Endothelial cell of umbilical vein (primary cell): ENCODE results near the gene AMZ1. TPM values are rescaled to one million over a fixed set of nuclear protein-coding genes. Genes with fewer than 3 reads are reported as not detected.
"Not testable (repeated sequence)": the region's sequence is repeated elsewhere in the genome, so short reads cannot be mapped to it uniquely, and the experiment has no call there.

Experiments
- BruUV-seq: library from RNA; stranded (reverse); fragments of 400-500 nt; replicated peaks from 2 replicates; lab custom pipeline; 2021; lab: Mats Ljungman, UMichigan
- CTCF ChIA-PET: fragments of 300-600, 350-600 bp; sonication (Branson Sonifier 250); formaldehyde crosslinking; loops from one replicate; lab custom pipeline; 2021; ENCODE audit warnings: antibody characterized with exemption, inconsistent platforms; lab: Charles Lee
- POLR2A ChIA-PET: fragments of 300-600, 350-600 bp; sonication (Branson Sonifier 250); formaldehyde crosslinking; loops from one replicate; lab custom pipeline; 2021; ENCODE audit warnings: antibody characterized with exemption, inconsistent platforms; lab: Charles Lee
- DNase-seq: peaks from one replicate; pipeline ENCODE4 v3.0.0-alpha.2; 2011; ENCODE audit warnings: low read depth, low spot score
- FAIRE-seq: peaks from 2 replicates; lab custom pipeline; 2011; peaks lifted over from hg19 to GRCh38; lab: Jason Lieb, UNC
- H2AFZ ChIP-seq: 2 replicates; pipeline ENCODE4 v1.6.0; 2012; ENCODE audit warnings: low read depth, low read length, control low read depth, inconsistent platforms
- H3K27ac ChIP-seq: 2 replicates; pipeline ENCODE4 v1.5.1; 2011; ENCODE audit warnings: low read depth, mild to moderate bottlenecking, control low read depth, low read length, moderate library complexity; ENCODE audit not compliant: insufficient read depth
- H3K27me3 ChIP-seq, 2 experiments: 2 replicates each; pipeline versions ENCODE4 v1.6.0 to v1.6.1; 2011; ENCODE audit warnings: low read length in 2 of 2, mixed read lengths in 1 of 2; ENCODE audit not compliant: control insufficient read depth in 2 of 2, insufficient read depth in 2 of 2
- H3K36me3 ChIP-seq, 2 experiments: 2 replicates in 1 of 2; 3 replicates in 1 of 2; pipeline ENCODE4 v1.5.1; 2011; ENCODE audit warnings: low read length in 2 of 2, mild to moderate bottlenecking in 1 of 2, moderate library complexity in 1 of 2; ENCODE audit not compliant: control insufficient read depth in 2 of 2, insufficient read depth in 2 of 2; ENCODE audit errors: extremely low read depth in 1 of 2
- H3K4me1 ChIP-seq: 3 replicates; pipeline ENCODE4 v1.5.1; 2011; ENCODE audit warnings: mild to moderate bottlenecking, low read length; ENCODE audit not compliant: control insufficient read depth, insufficient read depth; ENCODE audit errors: extremely low read depth
- H3K4me2 ChIP-seq: 2 replicates; pipeline ENCODE4 v1.6.1; 2011; ENCODE audit warnings: low read length, control low read depth, mixed read lengths; ENCODE audit not compliant: insufficient read depth
- H3K4me3 ChIP-seq, 3 experiments: fragments of 200-600 bp in 1 of 3; sonication (generic), shearing (Covaris generic) in 1 of 3; replicated peaks in 1 of 3; 2 replicates each; pipeline ENCODE4 v1.5.1; 2011 to 2016; ENCODE audit warnings: control low read depth in 3 of 3, low read length in 3 of 3, mild to moderate bottlenecking in 2 of 3, inconsistent platforms in 1 of 3, low read depth in 1 of 3, moderate library complexity in 1 of 3; ENCODE audit not compliant: insufficient read depth in 1 of 3
- H3K79me2 ChIP-seq: 2 replicates; pipeline ENCODE4 v1.6.0; 2012; ENCODE audit warnings: low read length, inconsistent platforms; ENCODE audit not compliant: control insufficient read depth, insufficient read depth
- H3K9ac ChIP-seq: replicated peaks from 2 replicates; pipeline ENCODE3; 2011; ENCODE audit warnings: low read length, control low read depth; ENCODE audit not compliant: insufficient read depth; ENCODE audit errors: extremely low read depth
- H3K9me1 ChIP-seq: replicated peaks from 3 replicates; pipeline ENCODE4 v1.6.0; 2011; ENCODE audit warnings: mild to moderate bottlenecking, low read length; ENCODE audit not compliant: control insufficient read depth, insufficient read depth; ENCODE audit errors: extremely low read depth
- H3K9me3 ChIP-seq: replicated peaks from 2 replicates; pipeline ENCODE4 v1.5.1; 2012; ENCODE audit warnings: low read length, inconsistent platforms; ENCODE audit not compliant: control insufficient read depth, insufficient read depth
- H4K20me1 ChIP-seq: replicated peaks from 2 replicates; pipeline ENCODE3; 2011; ENCODE audit warnings: mild to moderate bottlenecking, low read length; ENCODE audit not compliant: control insufficient read depth, insufficient read depth; ENCODE audit errors: extremely low read depth
- EZH2 ChIP-seq: IDR thresholded peaks from 2 replicates; pipeline ENCODE4 v1.6.1; 2012; ENCODE audit warnings: borderline replicate concordance, low read depth, mild to moderate bottlenecking, moderate library complexity, low read length, inconsistent platforms; ENCODE audit not compliant: severe bottlenecking
- FOS ChIP-seq: IDR thresholded peaks from 2 replicates; pipeline ENCODE4 v1.6.1; 2011; ENCODE audit warnings: mild to moderate bottlenecking, low read length, moderate library complexity, borderline replicate concordance; ENCODE audit not compliant: insufficient read depth
- GATA2 ChIP-seq: IDR thresholded peaks from 2 replicates; pipeline ENCODE4 v1.7.0; 2011; ENCODE audit warnings: low read depth, mild to moderate bottlenecking, moderate library complexity, mixed read lengths, low read length; ENCODE audit not compliant: insufficient read length, insufficient read depth
- JUN ChIP-seq: IDR thresholded peaks from 2 replicates; pipeline ENCODE4 v1.6.1; 2011; ENCODE audit warnings: borderline replicate concordance, low read depth; ENCODE audit not compliant: insufficient read length, insufficient read depth
- MAX ChIP-seq: IDR thresholded peaks from 2 replicates; pipeline ENCODE4 v1.6.1; 2011; ENCODE audit not compliant: insufficient read depth, insufficient read length
- MYC ChIP-seq: IDR thresholded peaks from one replicate; pipeline ENCODE4 v1.6.1; 2011; ENCODE audit warnings: mild to moderate bottlenecking, low read depth, low read length
- POLR2A ChIP-seq: IDR thresholded peaks from 2 replicates; pipeline ENCODE4 v1.6.1; 2012; ENCODE audit warnings: low read depth, mild to moderate bottlenecking, control low read depth, low read length
- POLR2AphosphoS5 ChIP-seq: IDR thresholded peaks from 2 replicates; pipeline ENCODE4 v1.6.1; 2012; ENCODE audit warnings: low read depth, mild to moderate bottlenecking, control low read depth, low read length, moderate library complexity; ENCODE audit not compliant: insufficient read depth
- dilution Hi-C: fragments of 300-500 bp; cut with MboI; formaldehyde crosslinking; loops from one replicate; pipeline ENCODE4 v1.15.0; 2019; ENCODE audit warnings: low sequenced_read_pairs; ENCODE audit not compliant: extremely low pct_ligation_motif_present
- intact Hi-C: fragments of 100-400 bp; cut with micrococcal nuclease; formaldehyde crosslinking; loops from one replicate; pipeline ENCODE4 v1.10.0; 2022
- polyA plus RNA-seq, 4 experiments: library from polyadenylated mRNA; depleted of rRNA in 3 of 4; stranded (reverse) in 3 of 4; unstranded in 1 of 4; fragments of >200 nt; gene quantifications; 2 replicates each; pipeline versions ENCODE4 v1.2.1 to v1.2.3, GENCODE V29; 2011 to 2012; ENCODE audit warnings: missing spikeins in 1 of 4
- total RNA-seq: library from RNA; stranded (reverse); gene quantifications from 2 replicates; pipeline ENCODE4 v1.2.3, GENCODE V29; 2021
- TF ChIP-seq, protein P1 (sequence below), 2 donors: IDR thresholded peaks; 1 replicate in 1 of 2; 2 replicates in 1 of 2; pipeline ENCODE4 v1.5.1; 2011; ENCODE audit warnings: low read length in 2 of 2, mild to moderate bottlenecking in 2 of 2, moderate library complexity in 2 of 2, control low read depth in 1 of 2, inconsistent platforms in 1 of 2, low read depth in 1 of 2; ENCODE audit not compliant: insufficient read depth in 1 of 2; ENCODE audit errors: extremely low read depth in 1 of 2

Gene AMZ1
- total and polyA plus RNA-seq, 2 donors (not counting 3 experiments of a cell fraction or from before 2014, with no cell fraction given): not detected

DNA sequence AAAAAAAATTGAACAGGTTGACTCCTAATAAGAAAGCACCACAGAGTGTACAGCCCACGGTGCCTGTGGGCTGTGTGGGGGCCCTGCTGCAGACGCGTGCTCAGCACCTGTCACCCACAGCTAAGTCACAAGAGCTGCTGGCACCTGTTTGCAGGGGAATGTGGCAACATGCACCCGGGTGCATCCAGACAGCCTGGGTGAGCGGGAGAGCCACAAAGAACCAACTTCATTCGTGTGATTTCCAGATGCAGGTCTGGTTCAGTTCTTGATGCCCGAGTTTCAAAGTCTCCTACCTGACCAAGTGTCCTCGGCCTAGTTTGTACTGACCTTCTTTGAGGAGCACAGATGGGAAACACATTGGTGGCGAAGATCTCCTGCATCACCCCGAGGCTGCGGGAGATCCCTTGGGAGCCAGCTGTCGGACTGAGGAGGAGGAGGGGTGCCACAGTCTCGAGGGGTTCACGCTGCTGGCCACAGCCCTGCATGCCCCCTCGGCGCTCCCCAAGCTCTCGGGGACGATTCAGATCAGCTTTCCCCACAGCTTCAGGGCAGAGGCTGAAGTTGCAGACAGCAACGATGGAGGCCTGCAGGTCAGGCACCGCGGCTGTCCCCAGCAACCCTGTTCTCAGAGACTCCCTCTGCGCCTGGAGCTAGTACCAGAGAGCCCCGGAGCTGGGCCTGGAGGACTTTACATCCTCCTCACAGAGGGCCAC is 35.3 kb downstream of the AMZ1 start:
- no TSS peak for BruUV-seq
- intact Hi-C loops (no loop called here), dilution Hi-C loops (no loop called here)
- H3K9ac ChIP-seq: no peak overlapping the region
- no peak overlapping the region for H2AFZ ChIP-seq
- no peaks in the 10 kb centered on the region for H3K79me2 ChIP-seq
- DNase-seq (no peak), FAIRE-seq (no peak)
- no peak overlapping the region for H3K27ac ChIP-seq
- H3K36me3 ChIP-seq: peaks cover 0 to 4% of the 10 kb centered on the region in 2 experiments
- H4K20me1 ChIP-seq: no peaks in the 10 kb centered on the region
- no peaks in the 10 kb centered on the region for H3K9me1 ChIP-seq
- no peaks in the 10 kb centered on the region for H3K9me3 ChIP-seq
- no peak overlapping the region for H3K4me3 ChIP-seq
- H3K27me3 ChIP-seq: no peaks in the 10 kb centered on the region
- TF ChIP-seq JUN (no peak), GATA2 (no peak), MYC (no peak), EZH2 (no peak), MAX (no peak), FOS (no peak), POLR2AphosphoS5 (no peak), POLR2A (no peak)
- TF ChIP-seq, protein P1, sequence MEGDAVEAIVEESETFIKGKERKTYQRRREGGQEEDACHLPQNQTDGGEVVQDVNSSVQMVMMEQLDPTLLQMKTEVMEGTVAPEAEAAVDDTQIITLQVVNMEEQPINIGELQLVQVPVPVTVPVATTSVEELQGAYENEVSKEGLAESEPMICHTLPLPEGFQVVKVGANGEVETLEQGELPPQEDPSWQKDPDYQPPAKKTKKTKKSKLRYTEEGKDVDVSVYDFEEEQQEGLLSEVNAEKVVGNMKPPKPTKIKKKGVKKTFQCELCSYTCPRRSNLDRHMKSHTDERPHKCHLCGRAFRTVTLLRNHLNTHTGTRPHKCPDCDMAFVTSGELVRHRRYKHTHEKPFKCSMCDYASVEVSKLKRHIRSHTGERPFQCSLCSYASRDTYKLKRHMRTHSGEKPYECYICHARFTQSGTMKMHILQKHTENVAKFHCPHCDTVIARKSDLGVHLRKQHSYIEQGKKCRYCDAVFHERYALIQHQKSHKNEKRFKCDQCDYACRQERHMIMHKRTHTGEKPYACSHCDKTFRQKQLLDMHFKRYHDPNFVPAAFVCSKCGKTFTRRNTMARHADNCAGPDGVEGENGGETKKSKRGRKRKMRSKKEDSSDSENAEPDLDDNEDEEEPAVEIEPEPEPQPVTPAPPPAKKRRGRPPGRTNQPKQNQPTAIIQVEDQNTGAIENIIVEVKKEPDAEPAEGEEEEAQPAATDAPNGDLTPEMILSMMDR (IDR thresholded peaks at IDR 0.05; ENCODE audit: extremely low read depth in 1 of 2, insufficient read depth in 1 of 2, low read depth in 1 of 2, low read length in 2 of 2): no peak
- no peak overlapping the region for H3K4me2 ChIP-seq
- ChIA-PET POLR2A (no interaction called here), CTCF (interaction anchor here (1.7 kb wide), 1 partner anchor 14 kb away, joined by 5 read pairs; no protein-coding TSS in a partner anchor)
- H3K4me1 ChIP-seq: no peaks in the 10 kb centered on the region

DNA sequence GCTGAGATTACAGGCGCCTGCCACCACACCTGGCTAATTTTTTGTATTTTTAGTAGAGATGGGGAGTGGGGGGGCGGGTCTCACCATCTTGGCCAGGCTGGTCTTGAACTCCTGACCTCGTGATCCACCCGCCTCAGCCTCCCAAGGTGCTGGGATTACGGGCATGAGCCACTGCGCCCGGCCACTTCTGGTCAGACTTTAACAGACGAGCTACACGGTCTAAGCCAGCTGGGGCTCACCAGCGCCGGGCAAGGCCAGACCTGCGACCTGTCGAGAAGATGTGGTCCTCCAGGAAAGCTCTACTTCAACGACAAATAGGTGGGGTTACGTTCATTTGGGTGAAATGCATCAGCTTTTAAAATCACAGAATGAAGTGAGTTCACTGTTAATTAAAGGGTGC is 36.0 kb downstream of the AMZ1 start:
- H2AFZ ChIP-seq, H4K20me1 ChIP-seq, H3K27me3 ChIP-seq, intact Hi-C loops, H3K27ac ChIP-seq, BruUV-seq, H3K4me3 ChIP-seq, FAIRE-seq, H3K9me1 ChIP-seq, H3K36me3 ChIP-seq, H3K9me3 ChIP-seq, DNase-seq, H3K79me2 ChIP-seq, H3K4me2 ChIP-seq, POLR2A ChIA-PET, dilution Hi-C loops, H3K4me1 ChIP-seq, H3K9ac ChIP-seq: not testable (repeated sequence)
- CTCF ChIA-PET: interaction anchor here (1.3 kb wide), 1 partner anchor 37 kb away, joined by 3 read pairs; no protein-coding TSS in a partner anchor
